ENCODE data around the gene ZNF71.
A peak's percentile ranks its signal among the peaks of the same experiment; 100 is the strongest.

Gene ZNF71

GRCh38 chr19:56594783-56595547 lies at the start of gene ZNF71:
Gene ZNF71, plus strand, starts transcription at chr19:56595302. Its CDS starts 6,257 bp downstream, at chr19:56601559.
- peak; percentile 76 for DNase-seq

GRCh38 chr19:56547535-56547934 lies 47.6 kb upstream of the ZNF71 start:
- no peak for DNase-seq

GRCh38 chr19:56554272-56554869 lies 40.7 kb upstream of the ZNF71 start:
- no peak for DNase-seq

- no peak for DNase-seq
These were observed 32.3 kb upstream of the ZNF71 start for GRCh38 chr19:56562766-56563165.

GRCh38 chr19:56566904-56567273 lies 28.2 kb upstream of the ZNF71 start:
- no peak for DNase-seq

- DNase-seq = peak; percentile 6
These were observed 27.6 kb upstream of the ZNF71 start, which contains the start of gene ZNF470 for GRCh38 chr19:56567274-56568120. Gene ZNF470, plus strand, starts transcription at chr19:56567468. Its CDS starts 2,844 bp downstream, at chr19:56570312.

- DNase-seq = no peak
These were observed 22.5 kb upstream of the ZNF71 start for GRCh38 chr19:56572589-56572988.

GRCh38 chr19:56573914-56574313 lies 21.2 kb upstream of the ZNF71 start:
- no peak for DNase-seq

- no peak for DNase-seq
These were observed 17.1 kb upstream of the ZNF71 start for GRCh38 chr19:56577719-56578602.

- DNase-seq = no peak
These were observed 688 bp upstream of the ZNF71 start for GRCh38 chr19:56594446-56594782.

GRCh38 chr19:56595548-56595899 lies 422 bp downstream of the ZNF71 start:
- DNase-seq = no peak

- DNase-seq = no peak
These were observed 1.6 kb downstream of the ZNF71 start for GRCh38 chr19:56596676-56597075.

- no peak for DNase-seq
These were observed 2.6 kb downstream of the ZNF71 start for GRCh38 chr19:56597696-56598095.

GRCh38 chr19:56601375-56601774 lies 6.3 kb downstream of the ZNF71 start:
- DNase-seq = no peak

- no peak for DNase-seq
These were observed 8.7 kb downstream of the ZNF71 start for GRCh38 chr19:56603829-56604228.

GRCh38 chr19:56608274-56608964 lies 13.3 kb downstream of the ZNF71 start:
- DNase-seq = no peak

- DNase-seq = no peak
These were observed 16.2 kb downstream of the ZNF71 start for GRCh38 chr19:56611288-56611687.

GRCh38 chr19:56612737-56613136 lies 17.6 kb downstream of the ZNF71 start:
- no peak for DNase-seq

GRCh38 chr19:56613639-56614038 lies 18.5 kb downstream of the ZNF71 start:
- DNase-seq = no peak

GRCh38 chr19:56617531-56617930 lies 22.4 kb downstream of the ZNF71 start:
- no peak for DNase-seq

GRCh38 chr19:56619121-56619520 lies 24.0 kb downstream of the ZNF71 start:
- DNase-seq = no peak

GRCh38 chr19:56622374-56622773 lies 27.3 kb downstream of the ZNF71 start:
- no peak for DNase-seq
